GM12878 (cell line): ENCODE measurements around the gene PDX1. TPM values are rescaled to one million over a fixed set of nuclear protein-coding genes. Genes with fewer than 3 reads are reported as not detected.

Experiments used
- ATAC-seq: fragments of 200-7000 bp; cut with Tn5 transposase; 3 replicates; pipeline ENCODE4 v1.9.1; 2020; ENCODE audit warnings: mild to moderate bottlenecking, moderate library complexity
- BruUV-seq: library from RNA; stranded (reverse); fragments of 400-500 nt; replicated peaks from 2 replicates; lab custom pipeline; 2021; lab: Mats Ljungman, UMichigan
- CTCF ChIA-PET: fragments of 300-600 bp; sonication (Branson Sonifier 250); formaldehyde crosslinking; extraction: SDS; loops from one replicate; lab custom pipeline; 2021; ENCODE audit warnings: inconsistent platforms; lab: Yijun Ruan, JAX
- POLR2A ChIA-PET: fragments of 350-600 bp; formaldehyde crosslinking; extraction: SDS; loops from one replicate; lab custom pipeline; 2021; ENCODE audit warnings: inconsistent platforms; lab: Charles Lee
- RAD21 ChIA-PET: fragments of 300-600 bp; sonication (Branson Sonifier 250); formaldehyde crosslinking; loops from one replicate; lab custom pipeline; 2023; ENCODE audit warnings: antibody characterized with exemption; ENCODE audit not compliant: unreplicated experiment; lab: Charles Lee
- SMC1A ChIA-PET: fragments of 300-600 bp; sonication (Branson Sonifier 250); formaldehyde crosslinking; loops from one replicate; lab custom pipeline; 2023; ENCODE audit not compliant: unreplicated experiment, uncharacterized antibody; lab: Charles Lee
- DNase-seq: peaks from one replicate; pipeline ENCODE4 v3.0.0-alpha.2; 2011; ENCODE audit warnings: low read depth, low spot score
- FAIRE-seq: peaks from 3 replicates; lab custom pipeline; 2011; peaks lifted over from hg19 to GRCh38; lab: Jason Lieb, UNC
- H2AFZ ChIP-seq: 2 replicates; pipeline ENCODE4 v1.6.0; 2011; ENCODE audit warnings: low read depth, low read length, control low read depth; ENCODE audit not compliant: control insufficient read depth
- H3K27ac ChIP-seq: 2 replicates; pipeline ENCODE4 v1.5.1; 2011; ENCODE audit warnings: control low read depth; ENCODE audit not compliant: control insufficient read depth, insufficient read depth
- H3K27me3 ChIP-seq, 2 experiments: replicated peaks in 1 of 2; 2 replicates each; pipeline versions ENCODE4 v1.6.0 to v1.6.1; 2011; ENCODE audit warnings: low read length in 1 of 2; ENCODE audit not compliant: control insufficient read depth in 2 of 2, insufficient read depth in 2 of 2
- H3K36me3 ChIP-seq, 2 experiments: 2 replicates each; pipeline ENCODE4 v1.5.1; 2011; ENCODE audit warnings: low read length in 1 of 2; ENCODE audit not compliant: control insufficient read depth in 2 of 2, insufficient read depth in 2 of 2
- H3K4me1 ChIP-seq: 2 replicates; pipeline ENCODE4 v1.6.1; 2011; ENCODE audit warnings: mild to moderate bottlenecking, low read length, moderate library complexity, mixed read lengths; ENCODE audit not compliant: control insufficient read depth, insufficient read depth
- H3K4me2 ChIP-seq: 2 replicates; pipeline ENCODE4 v1.6.0; 2011; ENCODE audit warnings: control low read depth; ENCODE audit not compliant: control insufficient read depth, insufficient read depth
- H3K4me3 ChIP-seq: fragments of 200-600 bp; sonication (generic); 2 replicates; pipeline ENCODE4 v1.5.1; 2016
- H3K79me2 ChIP-seq: 2 replicates; pipeline ENCODE4 v1.6.0; 2011; ENCODE audit warnings: low read length; ENCODE audit not compliant: control insufficient read depth, insufficient read depth
- H3K9ac ChIP-seq: 2 replicates; pipeline ENCODE4 v1.8.0; 2011; ENCODE audit warnings: low read length, control low read depth, mixed read lengths; ENCODE audit not compliant: control insufficient read depth, insufficient read depth
- H3K9me3 ChIP-seq: replicated peaks from 3 replicates; pipeline ENCODE4 v1.5.1; 2011; ENCODE audit warnings: mild to moderate bottlenecking, low read length; ENCODE audit not compliant: control insufficient read depth, insufficient read depth
- H4K20me1 ChIP-seq: 2 replicates; pipeline ENCODE4 v1.6.0; 2011; ENCODE audit not compliant: control insufficient read depth, insufficient read depth
- ATF7 ChIP-seq: fragments of 450-650 bp; IDR thresholded peaks from 2 replicates; pipeline ENCODE4 v1.6.1; 2016; ENCODE audit warnings: low read depth, mild to moderate bottlenecking
- BMI1 ChIP-seq: fragments of 450-650 bp; IDR thresholded peaks from 2 replicates; pipeline ENCODE4 v1.6.1; 2016; ENCODE audit warnings: mild to moderate bottlenecking, moderate library complexity, borderline replicate concordance
- BRCA1 ChIP-seq: IDR thresholded peaks from 2 replicates; pipeline ENCODE4 v1.6.1; 2011; ENCODE audit warnings: low read depth, low read length, improper control_type of control experiment
- CBX3 ChIP-seq: fragments of 200-600 bp; sonication (generic); IDR thresholded peaks from 2 replicates; pipeline ENCODE4 v1.6.1; 2016; ENCODE audit warnings: low read depth, borderline replicate concordance
- E2F4 ChIP-seq: IDR thresholded peaks from 2 replicates; pipeline ENCODE4 v1.6.1; 2012; ENCODE audit warnings: low read depth, low read length, improper control_type of control experiment
- EGR1 ChIP-seq, 2 experiments: IDR thresholded peaks; 1 replicate in 1 of 2; 2 replicates in 1 of 2; pipeline ENCODE4 v1.6.1; 2011 to 2012; ENCODE audit warnings: low read depth in 2 of 2, low read length in 2 of 2, borderline replicate concordance in 1 of 2, mild to moderate bottlenecking in 1 of 2, moderate library complexity in 1 of 2
- GATAD2B ChIP-seq: fragments of 450-650 bp; conservative IDR thresholded peaks from 2 replicates; pipeline ENCODE4 v1.6.1; 2017; ENCODE audit warnings: low read depth, mild to moderate bottlenecking, moderate library complexity
- IRF4 ChIP-seq: IDR thresholded peaks from 2 replicates; pipeline ENCODE4 v1.6.1; 2011; ENCODE audit warnings: low read depth, low read length
- JUNB ChIP-seq: IDR thresholded peaks from 2 replicates; pipeline ENCODE4 v1.6.1; 2016; ENCODE audit warnings: antibody characterized with exemption, mild to moderate bottlenecking
- KDM1A ChIP-seq: fragments of 200-600 bp; sonication (generic); IDR thresholded peaks from 2 replicates; pipeline ENCODE4 v1.6.1; 2016; ENCODE audit warnings: borderline replicate concordance
- MEF2A ChIP-seq: IDR thresholded peaks from 2 replicates; pipeline ENCODE4 v1.6.1; 2011; ENCODE audit warnings: low read depth, mild to moderate bottlenecking, low read length, moderate library complexity; ENCODE audit not compliant: insufficient read depth
- MTA3 ChIP-seq: IDR thresholded peaks from 2 replicates; pipeline ENCODE4 v1.6.1; 2012; ENCODE audit warnings: low read length, inconsistent platforms, borderline replicate concordance
- NR2C2 ChIP-seq: IDR thresholded peaks from 2 replicates; pipeline ENCODE4 v1.6.1; 2011; ENCODE audit warnings: borderline replicate concordance, low read depth; ENCODE audit not compliant: control insufficient read depth, insufficient read length
- PAX5 ChIP-seq: IDR thresholded peaks from 2 replicates; pipeline ENCODE4 v1.6.1; 2011; ENCODE audit warnings: low read depth, low read length, borderline replicate concordance
- RBBP5 ChIP-seq: fragments of 200-600 bp; sonication (generic); conservative IDR thresholded peaks from 2 replicates; pipeline ENCODE4 v1.6.1; 2016
- RCOR1 ChIP-seq: conservative IDR thresholded peaks from 2 replicates; pipeline ENCODE4 v1.6.1; 2012; ENCODE audit warnings: low read depth, low read length, improper control_type of control experiment
- SREBF2 ChIP-seq: IDR thresholded peaks from 2 replicates; pipeline ENCODE4 v1.6.1; 2012; ENCODE audit warnings: mild to moderate bottlenecking, low read length
- STAT3 ChIP-seq: IDR thresholded peaks from 2 replicates; pipeline ENCODE4 v1.6.1; 2011; ENCODE audit warnings: low read depth, low read length, improper control_type of control experiment
- WRNIP1 ChIP-seq: IDR thresholded peaks from 2 replicates; pipeline ENCODE4 v1.6.1; 2011; ENCODE audit warnings: low read depth, low read length, improper control_type of control experiment, borderline replicate concordance
- ZNF24 ChIP-seq: fragments of 450-650 bp; IDR thresholded peaks from 2 replicates; pipeline ENCODE4 v1.6.1; 2017; ENCODE audit warnings: antibody characterized with exemption, mild to moderate bottlenecking
- ZSCAN29 ChIP-seq: fragments of 450-650 bp; IDR thresholded peaks from 2 replicates; pipeline ENCODE4 v1.6.1; 2017; ENCODE audit warnings: mild to moderate bottlenecking, moderate library complexity
- WGBS: methylation state at CpG from one replicate; pipeline ENCODE4 v1.1.6; 2016; ENCODE audit warnings: low lambda C conversion rate; ENCODE audit not compliant: insufficient replicate concordance, insufficient coverage; ENCODE audit errors: missing lambda C conversion rate; 5-methylcytosine and 5-hydroxymethylcytosine counted together
- in situ Hi-C: fragments of 300-500 bp; cut with MboI; formaldehyde crosslinking; loops from 9 replicates; pipeline ENCODE4 v1.14.3; 2018; ENCODE audit warnings: mixed read lengths
- intact Hi-C: fragments of 100-400 bp; cut with micrococcal nuclease; formaldehyde crosslinking; loops from one replicate; pipeline ENCODE4 v1.14.2; 2022; ENCODE audit not compliant: unreplicated experiment
- polyA plus RNA-seq, 11 experiments: library from polyadenylated mRNA; depleted of rRNA in 4 of 11; unstranded in 6 of 11; stranded (reverse) in 5 of 11; fragments of >200 nt; fragmentation: Nextera tagmentation in 4 of 11; fragmentation: Illumina TruSeq in 1 of 11; extraction: Ambion mirVana in 4 of 11; extraction: Trizol in 1 of 11; gene quantifications; 1 replicate in 1 of 11; 2 replicates in 10 of 11; pipeline versions ENCODE4 v1.2.1 to v1.2.3, GENCODE V29; 2011 to 2016; ENCODE audit warnings: inconsistent platforms in 2 of 11, missing spikeins in 2 of 11, low read depth in 1 of 11
- total RNA-seq, 4 experiments: library from RNA; depleted of rRNA in 3 of 4; stranded (reverse); fragments of >200 nt in 3 of 4; fragmentation: Illumina TruSeq in 1 of 4; extraction: Trizol in 1 of 4; gene quantifications; 2 replicates each; pipeline versions ENCODE4 v1.2.1 to v1.2.3, GENCODE V29; 2013 to 2021

The PDX1 gene
- total and polyA plus RNA-seq, 10 of the 15 experiments (the other 5 are each of a cell fraction or from before 2014, with no cell fraction given) = 0.02 to 0.03 TPM; not detected in 8

DNA sequence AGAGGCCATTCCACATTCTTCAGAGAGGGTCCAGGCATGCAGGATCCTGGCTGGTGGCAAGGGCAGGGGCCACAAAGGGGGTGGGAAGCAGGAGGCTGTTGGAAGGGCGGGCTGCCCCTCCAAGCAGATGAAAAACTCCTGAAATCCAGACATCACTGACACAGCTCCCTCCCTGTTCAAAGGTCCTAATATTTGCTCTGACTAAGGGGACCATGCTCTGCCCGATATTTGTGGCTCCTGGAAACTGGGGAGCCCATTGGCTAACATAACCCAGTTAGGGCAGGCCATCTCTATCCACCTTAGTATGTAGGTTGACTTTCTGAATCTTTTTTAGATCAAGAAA, 52.6 kb downstream of the PDX1 start:
- TF ChIP-seq BRCA1 (no peak), NR2C2 (no peak), GATAD2B (no peak), STAT3 (no peak), PAX5 (no peak), SREBF2 (no peak), MTA3 (no peak)
- no peak overlapping the region for H3K4me3 ChIP-seq
- H4K20me1 ChIP-seq = no peaks in the 10 kb centered on the region
- H3K9me3 ChIP-seq = no peaks in the 10 kb centered on the region
- POLR2A ChIA-PET = no interaction called here
- no peak for DNase-seq
- RAD21 ChIA-PET = no interaction called here
- no peaks in the 10 kb centered on the region for H3K79me2 ChIP-seq
- no peak for FAIRE-seq
- H3K27ac ChIP-seq = no peak overlapping the region
- H3K36me3 ChIP-seq = no peaks in the 10 kb centered on the region
- H3K4me1 ChIP-seq = no peaks in the 10 kb centered on the region
- H3K4me2 ChIP-seq = no peak overlapping the region
- SMC1A ChIA-PET = no interaction called here
- peaks cover 21 to 37% of the 10 kb centered on the region in 2 experiments for H3K27me3 ChIP-seq
- intact Hi-C loops (no loop called here), in situ Hi-C loops (no loop called here)
- no TSS peak for BruUV-seq
- CTCF ChIA-PET = interaction anchor here (0.8 kb wide), 1 partner anchor 10 kb away, joined by 3 read pairs; no protein-coding TSS in a partner anchor
- ATAC-seq = no peak
- H2AFZ ChIP-seq = no peak overlapping the region
- H3K9ac ChIP-seq = no peak overlapping the region
- WGBS = 15% methylated on average over 2 of the region's 2 CpGs

DNA sequence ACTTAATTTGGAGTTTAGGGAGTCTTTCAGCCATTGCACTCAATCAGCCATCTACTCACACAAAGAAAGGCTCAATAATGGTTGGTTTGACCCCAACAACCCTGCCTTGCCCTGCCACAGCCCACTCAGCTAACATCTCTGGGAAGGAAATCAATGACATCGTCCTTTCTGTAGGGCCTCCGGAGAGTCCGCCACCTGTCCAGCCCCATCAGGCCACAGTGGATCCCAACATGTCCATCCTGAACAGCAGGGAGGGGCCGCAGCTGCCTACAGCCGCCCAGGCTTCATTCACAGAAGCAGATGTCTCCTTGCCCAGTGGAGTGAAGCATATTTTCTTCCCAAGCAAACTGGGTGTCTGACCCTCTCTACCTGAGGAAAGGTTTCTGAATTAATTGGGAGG, 53.5 kb downstream of the PDX1 start:
- Histone ChIP-seq H3K9ac (no peak overlapping the region), H2AFZ (no peak overlapping the region), H3K79me2 (no peaks in the 10 kb centered on the region), H3K4me3 (no peak overlapping the region), H3K4me2 (no peak overlapping the region), H3K9me3 (no peaks in the 10 kb centered on the region), H3K36me3 (no peaks in the 10 kb centered on the region), H3K27ac (no peak overlapping the region), H3K4me1 (no peaks in the 10 kb centered on the region), H4K20me1 (no peaks in the 10 kb centered on the region), H3K27me3 (peaks cover 19 to 35% of the 10 kb centered on the region in 2 experiments)
- DNase-seq (no peak), FAIRE-seq (no peak), ATAC-seq (no peak)
- ChIA-PET SMC1A (interaction anchor here (1.1 kb wide), 1 partner anchor 9 kb away, joined by 4 read pairs; no protein-coding TSS in a partner anchor), CTCF (interaction anchor here (0.8 to 1.1 kb wide), 2 partner anchors 9 to 20 kb away, joined by 3 read pairs; no protein-coding TSS in a partner anchor), POLR2A (no interaction called here), RAD21 (no interaction called here)
- no TSS peak for BruUV-seq
- intact Hi-C loops = no loop called here
- WGBS = 59% methylated on average over 5 of the region's 5 CpGs
- in situ Hi-C loops = no loop called here
- TF ChIP-seq ZSCAN29 (no peak), E2F4 (no peak), KDM1A (no peak), BMI1 (no peak), JUNB (no peak), RBBP5 (no peak), EGR1 (IDR thresholded peaks at IDR 0.05; ENCODE audit: borderline replicate concordance in 1 of 2, low read depth in 2 of 2, low read length in 2 of 2) (no peak), RCOR1 (no peak), GATAD2B (no peak), ZNF24 (no peak), WRNIP1 (no peak), CBX3 (no peak), IRF4 (no peak), ATF7 (no peak), MEF2A (no peak)
